Measurements from ENCODE around the gene IFNGR1.
"Not testable (repeated sequence)": the region's sequence is repeated elsewhere in the genome, so short reads cannot be mapped to it uniquely, and the experiment has no call there.

IFNGR1 gene

DNA sequence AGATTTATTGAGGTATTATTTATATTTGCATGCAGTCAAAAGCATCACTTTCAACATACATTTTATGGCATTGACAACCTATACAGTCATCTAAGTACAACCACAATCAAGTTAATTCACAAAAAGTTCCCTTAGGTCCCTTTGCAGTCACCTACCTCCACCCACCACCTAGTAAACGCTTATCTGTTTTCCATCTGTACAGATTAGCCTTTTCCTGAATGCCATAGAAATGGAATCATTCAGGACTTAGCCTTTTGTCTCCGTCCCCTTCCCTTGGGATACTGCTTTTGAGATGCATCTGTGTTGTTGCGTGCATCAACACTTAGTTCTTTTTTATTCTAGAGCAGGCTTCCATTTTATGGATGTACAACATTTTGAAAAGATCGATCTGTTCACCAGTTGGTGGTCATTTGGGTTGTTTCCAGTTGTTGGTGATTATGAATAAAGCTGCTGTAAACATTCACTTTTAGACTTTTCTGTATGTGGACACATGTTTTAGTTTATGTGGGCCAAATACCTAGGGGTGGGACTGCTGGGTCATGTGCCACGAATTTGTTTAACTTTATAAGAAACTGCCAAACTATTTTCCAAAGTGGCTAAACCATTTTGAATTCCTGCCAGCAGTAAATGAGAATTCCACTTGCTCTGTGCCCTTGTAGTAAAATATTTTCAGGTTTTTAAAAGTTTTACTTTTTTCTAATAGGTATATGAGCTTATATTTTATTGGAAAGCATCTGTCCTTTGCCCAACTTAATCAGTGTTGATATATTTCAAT lies 17.6 kb upstream of the IFNGR1 start:
- DNase-seq (ENCODE audit: low spot score) (no peak), FAIRE-seq (no peak)

- DNase-seq (ENCODE audit: low spot score) (no peak), FAIRE-seq (no peak)
These were observed 16.5 kb upstream of the IFNGR1 start for GRCh38 chr6:137235686-137236085.

- DNase-seq (ENCODE audit: low spot score) (peak; percentile 67), FAIRE-seq (peak; percentile 75)
These were observed 15.0 kb upstream of the IFNGR1 start for GRCh38 chr6:137233911-137234863.

- no peak for DNase-seq (ENCODE audit: low spot score)
These were observed 12.7 kb upstream of the IFNGR1 start for GRCh38 chr6:137231895-137232294.

GRCh38 chr6:137230956-137231555 lies 11.9 kb upstream of the IFNGR1 start:
- no peak for DNase-seq (ENCODE audit: low spot score)
- FAIRE-seq: no peak

More at GRCh38 chr6:137231895-137232294, 12.7 kb upstream of the IFNGR1 start:
- no peak for FAIRE-seq

DNA sequence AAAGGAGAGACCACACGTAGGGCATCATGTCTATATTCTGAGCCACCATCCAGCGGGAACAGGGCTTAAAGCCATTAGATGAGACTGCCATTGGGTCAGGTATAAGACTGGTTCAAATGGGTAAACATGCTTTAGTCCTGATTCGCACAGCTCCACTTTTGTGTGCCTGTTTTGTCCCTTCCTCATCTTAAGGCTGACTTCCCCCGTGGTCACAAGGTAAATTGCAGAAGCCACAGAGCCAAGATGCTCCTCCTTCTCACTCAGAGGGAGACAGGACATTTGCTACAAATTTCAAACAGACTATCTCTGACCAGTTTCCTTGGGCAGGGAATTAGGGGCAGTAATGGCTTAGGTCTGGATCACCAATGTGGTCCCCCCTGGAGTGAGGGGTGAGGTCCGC lies 11.4 kb upstream of the IFNGR1 start:
- no peak for DNase-seq (ENCODE audit: low spot score)
- FAIRE-seq: no peak

DNA sequence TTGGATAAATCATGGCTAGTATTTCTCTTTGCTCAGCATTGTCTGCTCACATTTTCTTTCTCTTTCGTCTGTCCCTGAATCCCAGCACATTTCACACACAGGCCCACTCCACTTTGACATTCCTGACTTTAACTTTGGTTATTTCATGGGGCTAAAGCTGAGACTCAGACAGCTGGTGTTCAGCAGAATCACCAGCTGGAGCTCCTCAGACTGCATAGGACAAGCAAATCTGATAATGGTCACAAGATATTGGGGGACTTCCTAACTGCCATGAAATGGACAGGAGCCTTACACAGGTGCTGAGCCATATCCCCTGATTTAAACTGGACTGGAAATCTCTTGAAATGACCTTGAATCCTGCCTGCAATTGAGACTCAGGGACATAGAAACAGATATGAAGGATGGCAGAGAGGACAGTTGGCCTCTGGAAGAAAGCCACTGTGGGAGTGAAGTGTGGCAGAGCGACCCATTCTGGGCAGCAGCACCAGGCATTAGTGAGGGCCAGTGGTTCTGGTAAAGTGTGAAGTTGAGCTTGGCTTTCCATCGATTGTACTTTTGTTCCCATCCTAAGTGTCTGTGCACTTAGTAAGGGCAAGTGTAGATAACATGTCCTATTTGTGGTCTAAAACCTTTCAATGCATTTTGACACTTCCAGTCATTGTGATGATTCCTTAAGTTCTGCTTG lies 10.0 kb upstream of the IFNGR1 start:
- FAIRE-seq: no peak
- no peak for DNase-seq (ENCODE audit: low spot score)

DNA sequence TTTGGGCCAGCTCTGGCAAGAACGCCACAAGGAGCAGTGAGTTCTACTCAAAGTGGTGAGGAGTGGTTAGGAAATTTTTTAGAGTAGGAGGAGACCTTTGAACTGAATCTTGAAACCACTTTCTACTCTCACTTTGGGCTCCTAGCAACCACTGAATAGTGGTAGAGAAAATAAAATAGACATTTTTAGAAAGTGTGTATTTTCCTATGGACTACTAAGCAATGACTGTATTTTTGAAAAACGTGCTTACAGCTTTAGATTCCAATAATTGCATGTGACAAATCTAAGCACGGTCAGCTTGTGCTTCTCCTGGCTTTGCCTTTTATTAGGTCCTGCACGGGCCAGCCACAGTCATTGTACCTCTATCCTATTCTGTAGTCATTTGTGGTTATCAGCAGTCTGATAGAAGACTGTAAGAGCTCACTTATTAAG lies 8.7 kb upstream of the IFNGR1 start:
- DNase-seq (ENCODE audit: low spot score) (no peak), FAIRE-seq (no peak)

GRCh38 chr6:137226697-137227096 lies 7.5 kb upstream of the IFNGR1 start:
- FAIRE-seq: no peak

DNA sequence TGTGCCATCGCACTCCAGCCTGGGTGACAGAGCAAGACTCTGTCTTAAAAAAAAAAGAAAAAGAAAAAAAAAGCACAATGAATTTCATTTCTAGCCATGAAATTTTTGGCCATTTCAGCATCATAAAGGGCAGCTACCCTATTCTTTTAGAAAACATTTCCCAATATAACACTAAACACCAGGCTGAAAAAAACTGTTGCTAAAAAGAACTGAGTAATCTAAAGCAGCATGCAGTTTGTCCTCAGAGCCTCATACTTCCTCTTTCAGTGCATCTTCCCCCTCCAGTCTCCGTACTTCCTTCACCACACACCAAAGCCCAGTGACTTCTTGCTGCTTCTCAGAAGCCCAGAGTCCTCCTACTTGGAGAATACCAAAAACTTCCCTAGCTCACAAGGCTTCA lies 5.6 kb upstream of the IFNGR1 start:
- DNase-seq (ENCODE audit: low spot score) (no peak), FAIRE-seq (no peak)

More at GRCh38 chr6:137226697-137227096, 7.5 kb upstream of the IFNGR1 start:
- DNase-seq (ENCODE audit: low spot score): no peak

- FAIRE-seq (no peak), DNase-seq (ENCODE audit: low spot score) (no peak)
These were observed 4.4 kb upstream of the IFNGR1 start for GRCh38 chr6:137223370-137224131.

DNA sequence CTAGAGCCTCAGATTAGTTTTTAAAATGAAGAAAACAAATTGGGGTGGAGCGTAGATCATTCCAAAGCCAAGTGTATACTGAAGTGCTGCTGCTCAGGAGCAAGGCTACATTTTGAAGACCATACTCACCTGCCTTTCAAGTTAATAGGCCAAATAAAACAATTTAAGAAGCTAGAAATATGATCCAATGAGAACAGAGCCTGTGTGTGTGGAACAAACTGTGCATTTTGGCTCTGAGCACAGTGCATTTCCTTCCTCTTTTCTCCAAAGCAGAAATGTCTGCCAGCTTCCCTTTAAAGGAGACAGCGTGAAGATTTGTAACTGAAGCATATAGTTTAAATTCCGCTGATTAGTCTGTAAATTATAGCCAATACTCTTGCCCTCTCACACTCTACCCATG lies 3.2 kb upstream of the IFNGR1 start:
- no peak for DNase-seq (ENCODE audit: low spot score)
- FAIRE-seq: no peak

DNA sequence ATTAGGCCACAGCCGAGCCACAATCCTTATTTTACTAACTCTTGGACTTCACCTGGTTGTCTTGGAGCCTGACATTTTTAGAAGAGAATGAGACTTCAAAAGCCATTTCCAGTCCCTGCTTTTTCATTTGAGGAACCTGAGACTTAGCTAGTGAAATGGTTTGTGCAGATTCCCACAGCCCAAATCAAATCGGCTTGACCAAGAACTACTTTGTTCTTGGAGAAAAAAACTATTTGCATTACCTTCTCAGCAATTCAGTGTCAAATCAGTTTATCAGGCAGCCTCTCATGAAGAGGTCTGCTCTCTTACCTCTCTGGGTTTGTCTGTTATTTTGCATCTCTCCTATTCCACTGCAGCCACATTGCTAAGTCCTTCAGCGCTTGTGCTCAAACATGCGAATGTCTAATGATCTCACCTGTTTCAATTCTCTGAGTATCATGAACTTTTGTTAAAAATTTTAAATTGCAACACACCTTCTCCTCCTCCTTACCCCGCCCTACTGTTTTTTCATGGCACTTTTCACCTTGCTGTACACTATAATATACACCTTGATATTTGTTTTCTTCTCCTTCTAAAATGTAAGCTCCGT lies 573 bp upstream of the IFNGR1 start:
- FAIRE-seq (no peak), DNase-seq (ENCODE audit: low spot score) (no peak)

DNA sequence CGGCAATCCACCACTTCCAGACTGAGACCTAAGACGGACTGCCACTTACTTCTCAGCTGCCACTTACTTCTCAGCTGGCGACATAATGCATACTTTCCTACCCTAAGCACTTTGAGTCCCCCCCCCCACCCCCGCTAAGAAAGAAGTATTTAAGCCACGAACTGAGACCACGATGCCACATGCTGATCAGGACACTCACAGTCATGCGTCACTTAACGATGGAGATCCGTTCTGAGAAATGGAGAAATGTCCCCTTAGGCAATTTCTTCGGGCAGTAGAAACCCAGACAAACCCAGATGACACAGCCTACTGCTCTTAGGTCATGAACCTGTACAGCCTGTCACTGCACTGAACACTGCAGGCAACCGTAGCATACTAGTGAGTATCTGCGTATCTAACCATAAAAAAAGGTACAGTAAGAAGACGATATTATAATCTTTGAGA lies 690 bp downstream of the IFNGR1 start:
- FAIRE-seq (no peak), DNase-seq (ENCODE audit: low spot score) (peak; percentile 48)

- no peak for DNase-seq (ENCODE audit: low spot score)
- no peak for FAIRE-seq
These were observed 1.2 kb downstream of the IFNGR1 start for GRCh38 chr6:137217801-137218472.

DNA sequence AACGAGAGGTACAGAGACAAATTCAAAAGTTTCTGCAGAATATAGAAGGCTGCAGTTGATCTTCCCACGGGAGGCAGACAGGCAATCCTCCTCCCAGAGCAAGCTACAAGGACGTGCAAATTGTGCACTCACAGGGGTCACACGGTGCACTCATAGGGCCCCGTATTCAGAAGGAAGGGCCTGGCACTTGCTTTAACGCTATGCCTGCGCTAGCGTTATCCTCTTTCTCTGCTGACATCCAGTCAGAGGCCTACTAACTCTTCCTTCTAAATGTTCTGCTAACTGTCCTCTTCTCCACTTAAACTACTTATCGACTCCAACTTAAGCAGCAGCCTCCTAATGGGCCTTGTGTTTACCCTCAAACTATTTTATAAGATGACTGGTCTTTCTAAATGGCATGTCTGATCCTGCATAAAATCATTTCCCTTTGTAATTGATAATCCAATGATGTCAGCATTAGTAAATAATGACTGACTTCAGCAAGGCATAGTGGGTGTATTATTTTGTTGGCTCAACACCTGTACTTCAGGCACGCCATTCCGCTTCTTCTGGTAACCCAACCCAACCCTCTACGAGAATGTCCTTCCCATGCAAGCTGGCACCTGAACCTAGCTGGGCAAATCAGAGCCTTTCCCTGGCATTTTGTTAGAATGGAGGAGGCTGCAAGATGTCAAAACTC lies 2.2 kb downstream of the IFNGR1 start:
- DNase-seq (ENCODE audit: low spot score): no peak
- no peak for FAIRE-seq

GRCh38 chr6:137216106-137216505 lies 3.1 kb downstream of the IFNGR1 start:
- FAIRE-seq (no peak), DNase-seq (ENCODE audit: low spot score) (no peak)

DNA sequence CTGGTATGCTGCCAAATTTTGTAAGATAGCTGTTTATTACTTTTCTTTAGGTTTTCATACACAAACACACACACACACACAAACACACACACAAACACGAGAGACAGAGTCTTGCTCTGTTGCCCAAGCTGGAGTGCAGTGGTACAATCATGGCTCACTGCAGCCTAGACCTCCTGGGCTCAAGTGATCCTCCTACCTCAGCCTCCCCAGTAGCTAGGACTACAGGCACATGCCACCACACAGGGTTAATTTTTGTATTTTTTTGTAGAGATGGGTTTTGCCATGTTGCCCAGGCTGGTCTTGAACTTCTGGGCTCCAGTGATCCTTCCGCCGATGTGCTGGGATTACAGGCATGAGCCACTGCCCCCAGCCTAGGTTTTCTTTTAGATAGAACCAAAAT lies 3.6 kb downstream of the IFNGR1 start:
- not testable (repeated sequence) for FAIRE-seq; DNase-seq (ENCODE audit: low spot score)

DNA sequence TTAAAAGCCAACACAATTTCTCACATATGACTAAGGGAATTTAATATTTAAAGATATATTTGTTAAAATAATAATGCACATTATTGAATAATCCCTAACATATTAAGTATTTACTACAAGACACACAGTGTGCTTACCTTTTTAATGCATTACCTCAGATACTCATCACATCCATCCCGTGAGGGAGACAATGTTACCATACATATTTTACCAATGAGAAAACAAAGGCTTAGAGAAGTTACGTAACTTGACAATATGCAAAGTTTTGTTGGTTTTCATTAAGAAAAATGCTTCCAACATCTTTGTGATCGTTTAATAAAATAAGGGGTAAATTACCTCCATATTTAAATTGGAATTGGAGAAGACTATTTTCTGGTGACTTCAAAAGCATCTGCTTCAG lies 4.3 kb downstream of the IFNGR1 start:
- FAIRE-seq: no peak
- DNase-seq (ENCODE audit: low spot score): no peak
